Stimulated activated CD4-positive, alpha-beta T cell treated with anti-CD3 and anti-CD28 coated beads, Interleukin-4, amount 100 ng/mL, for 48 hours (primary cell): ENCODE data around the gene WASF3.
A peak's percentile ranks its signal among the peaks of the same experiment; 100 is the strongest.

Experiments
- DNase-seq, 2 donors: peaks; one replicate each; pipeline ENCODE4 v3.0.0-alpha.2; 2020; ENCODE audit warnings: low read depth in 2 of 2

The WASF3 gene

DNA sequence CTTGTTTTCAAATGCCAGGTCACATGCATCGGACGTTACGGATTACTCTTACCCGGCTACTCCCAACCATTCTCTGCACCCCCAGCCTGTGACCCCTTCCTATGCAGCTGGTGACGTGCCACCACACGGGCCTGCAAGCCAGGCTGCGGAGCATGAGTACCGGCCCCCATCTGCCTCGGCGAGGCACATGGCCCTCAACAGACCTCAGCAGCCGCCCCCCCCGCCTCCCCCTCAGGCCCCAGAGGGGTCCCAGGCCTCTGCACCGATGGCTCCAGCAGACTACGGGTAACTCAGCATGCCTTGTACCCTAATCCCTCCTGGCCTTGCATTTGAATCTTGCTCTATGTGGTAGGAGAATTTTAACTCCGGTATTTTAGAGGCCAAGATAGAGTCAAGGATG lies 123.6 kb downstream of the WASF3 start:
- DNase-seq, result no peak

GRCh38 chr13:26682606-26683005 lies 125.1 kb downstream of the WASF3 start:
- no peak for DNase-seq

GRCh38 chr13:26685606-26686005 lies 128.1 kb downstream of the WASF3 start:
- no peak for DNase-seq

DNA sequence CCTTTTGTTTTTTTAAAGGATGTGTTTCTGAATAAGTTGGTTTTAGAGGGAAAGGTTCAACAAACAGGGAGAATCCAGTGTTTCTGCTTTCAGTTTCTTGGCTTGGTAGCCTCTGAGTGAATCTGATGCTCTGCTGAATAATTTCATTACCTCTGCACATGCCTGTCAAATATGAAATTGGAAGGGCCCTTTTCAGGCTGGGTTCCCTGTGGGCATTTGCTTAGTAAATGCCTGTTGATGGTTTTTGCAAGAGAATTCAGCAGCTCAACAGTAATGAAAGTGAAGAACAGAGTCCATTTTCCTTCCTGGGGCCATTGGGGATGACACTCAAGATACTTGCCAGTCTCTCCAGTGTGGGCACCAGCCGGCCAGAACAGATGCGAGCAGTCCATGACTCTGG lies 128.8 kb downstream of the WASF3 start:
- DNase-seq, result no peak

DNA sequence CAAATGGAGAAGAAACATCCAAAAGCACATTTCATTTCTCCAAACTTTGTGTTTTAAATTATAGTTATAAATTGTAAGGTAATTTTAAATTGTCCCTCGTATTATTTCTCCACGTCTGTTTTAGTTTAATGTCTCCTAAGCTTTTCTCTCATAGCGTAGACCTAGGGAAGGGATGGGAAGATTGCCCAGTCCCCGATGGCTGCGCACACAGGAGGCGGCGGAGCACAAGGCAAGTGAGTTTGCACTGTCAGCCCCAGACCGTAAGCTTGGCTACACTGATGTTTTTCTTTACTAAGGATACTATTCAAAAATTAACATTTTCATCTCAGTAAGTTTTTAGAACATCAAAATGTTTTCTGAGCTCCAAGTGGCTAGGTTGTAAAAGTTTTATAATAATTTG lies 130.8 kb downstream of the WASF3 start:
- DNase-seq, result no peak

DNA sequence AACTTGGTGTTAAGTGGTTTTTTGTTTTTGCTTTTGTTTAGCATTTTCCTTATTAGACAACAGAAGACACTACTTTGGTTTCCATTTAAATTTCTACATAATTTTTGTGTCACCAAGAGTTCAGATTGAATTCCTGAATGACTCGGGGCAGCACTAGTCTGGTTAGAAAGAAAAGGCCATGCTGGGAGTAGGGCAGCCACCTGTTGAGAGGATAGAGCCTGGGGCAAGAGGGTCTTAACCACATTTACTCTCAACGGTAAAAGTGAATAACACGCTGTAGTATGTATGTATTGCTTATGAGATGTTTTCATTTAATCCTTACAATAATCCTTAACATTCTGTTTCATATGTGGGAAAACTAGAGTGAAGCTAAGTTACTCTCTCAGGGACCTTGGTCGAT lies 131.5 kb downstream of the WASF3 start:
- no peak for DNase-seq

- DNase-seq, result no peak
These were observed 136.4 kb downstream of the WASF3 start for GRCh38 chr13:26693749-26694463.

DNA sequence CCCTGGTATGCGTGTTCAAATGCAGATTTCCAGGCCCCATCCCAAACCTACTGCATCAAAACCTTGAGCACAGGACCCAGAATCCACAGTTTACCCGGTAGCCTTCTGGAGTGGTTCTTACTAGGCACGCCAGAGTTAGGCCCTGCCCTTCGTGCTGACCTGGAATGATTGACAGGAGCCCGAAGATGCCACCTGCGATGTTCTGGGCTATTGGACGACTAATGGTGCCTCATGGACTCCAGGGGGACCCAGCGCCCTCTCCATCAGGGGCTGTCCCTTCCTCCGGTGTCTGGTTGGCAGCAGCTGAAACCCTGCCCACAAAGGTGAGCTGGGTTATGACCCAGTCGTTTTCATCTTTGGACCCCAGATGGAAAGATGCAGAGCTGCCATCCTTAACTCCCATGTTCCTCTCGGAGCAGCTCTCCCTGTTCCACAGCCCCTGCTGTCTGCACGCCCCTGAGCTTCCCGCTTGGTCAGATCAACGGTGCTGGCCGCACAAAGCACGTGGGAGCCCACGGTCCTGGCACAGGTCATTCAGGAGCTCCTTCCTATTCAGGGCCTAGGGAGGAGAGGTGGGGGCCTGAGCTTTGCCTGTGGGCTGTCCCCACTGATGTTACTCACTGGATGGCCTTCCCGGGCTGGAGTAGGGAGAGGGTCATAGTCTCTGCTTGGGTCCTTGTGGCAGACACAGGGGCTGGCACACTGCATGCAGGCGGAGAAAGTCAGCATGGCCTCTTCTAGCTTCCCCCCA lies 137.3 kb downstream of the WASF3 start:
- no peak for DNase-seq

DNA sequence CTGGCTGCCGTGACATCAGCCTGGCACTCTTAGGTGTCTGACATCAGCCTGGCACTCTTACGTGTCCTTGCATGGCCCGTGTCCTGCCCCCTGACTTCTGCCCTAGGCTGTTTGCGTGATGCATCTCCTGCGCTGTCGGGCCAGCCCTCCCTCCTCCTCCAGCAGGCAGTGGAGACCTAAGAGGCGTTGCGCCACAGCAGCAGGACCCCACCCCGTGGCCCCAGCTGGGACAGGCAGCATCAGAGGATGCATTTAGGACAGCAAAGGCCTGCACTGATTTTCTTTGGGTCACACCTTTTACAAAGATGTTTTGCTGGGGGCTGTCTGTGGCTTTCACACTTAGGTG lies 137.8 kb downstream of the WASF3 start:
- DNase-seq, result no peak

DNA sequence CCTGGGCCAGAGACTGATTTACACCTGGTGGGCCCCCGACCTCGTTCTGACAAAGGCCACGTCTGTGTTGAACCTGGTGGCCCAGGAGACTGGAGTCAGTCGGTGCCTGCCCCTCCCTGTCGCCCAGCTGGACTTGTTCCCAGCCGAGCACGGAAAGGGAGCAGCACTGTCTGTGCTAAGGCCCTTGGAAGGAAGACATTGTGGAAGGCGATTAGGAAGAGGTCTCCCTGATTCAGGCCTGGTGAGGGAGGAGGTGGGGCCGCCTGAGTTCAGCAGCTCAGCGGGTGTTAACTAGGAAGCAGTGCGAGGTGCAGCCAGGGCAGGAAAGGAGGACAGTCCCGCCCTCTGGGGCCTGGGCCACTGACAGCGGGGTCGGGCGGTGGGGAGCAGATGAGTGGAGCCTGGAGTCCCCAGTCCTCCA lies 138.4 kb downstream of the WASF3 start:
- DNase-seq, result no peak

- DNase-seq, result no peak
These were observed 139.8 kb downstream of the WASF3 start for GRCh38 chr13:26697069-26697955.

DNA sequence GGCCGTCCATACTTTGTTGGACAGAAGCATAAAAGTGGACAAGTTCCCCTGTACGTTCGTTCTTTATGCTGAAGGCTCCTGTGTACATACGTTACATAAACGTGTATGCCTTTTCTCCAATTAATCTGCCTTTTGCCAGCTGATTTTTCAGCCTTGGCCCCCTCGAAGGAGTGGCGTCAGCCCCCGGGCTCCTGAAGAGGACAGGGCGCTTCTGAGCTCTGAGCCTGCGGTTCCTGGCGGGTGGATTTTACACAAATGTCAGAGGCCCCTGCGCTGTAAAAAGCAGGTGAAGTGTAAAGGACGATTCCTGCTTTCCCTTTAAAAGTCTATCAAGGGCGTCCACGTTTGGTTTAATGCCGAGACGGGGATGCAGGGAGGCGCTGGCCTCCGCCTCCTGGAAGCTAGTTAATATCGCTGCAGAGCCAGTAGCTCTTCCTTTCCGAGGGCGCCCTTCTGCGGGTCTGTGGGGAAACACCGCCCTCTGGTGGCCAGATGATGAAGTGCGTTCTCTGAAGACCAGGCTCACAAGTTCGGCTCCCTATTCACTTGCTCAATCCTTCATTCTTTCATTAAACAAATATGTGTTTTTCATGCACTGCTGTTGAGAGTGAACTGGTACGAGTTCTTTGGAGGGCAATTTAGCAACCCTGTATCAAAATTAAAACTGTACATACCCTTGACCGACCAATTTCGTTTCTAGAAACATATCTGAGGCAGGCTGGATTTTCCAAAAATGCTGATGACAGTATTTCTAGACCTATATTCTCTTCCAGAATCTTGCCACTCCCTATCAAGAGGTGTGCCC lies 141.1 kb downstream of the WASF3 start:
- peak; percentile 59 to 77 for DNase-seq

DNA sequence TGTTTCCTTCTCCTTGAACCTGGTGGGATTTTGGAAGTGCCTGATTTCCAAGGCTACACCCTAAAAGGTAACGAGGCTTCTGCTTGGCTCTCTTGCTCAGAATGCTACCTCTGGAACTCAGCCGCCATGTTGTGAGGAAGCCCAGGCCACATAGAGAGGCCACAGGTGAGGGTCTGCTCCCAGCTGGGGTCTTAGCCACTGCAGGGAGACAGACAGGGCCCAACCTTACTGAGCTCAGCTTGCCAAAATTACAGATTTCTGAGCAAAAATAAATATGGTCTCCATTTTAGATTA lies 141.7 kb downstream of the WASF3 start:
- DNase-seq, result no peak

DNA sequence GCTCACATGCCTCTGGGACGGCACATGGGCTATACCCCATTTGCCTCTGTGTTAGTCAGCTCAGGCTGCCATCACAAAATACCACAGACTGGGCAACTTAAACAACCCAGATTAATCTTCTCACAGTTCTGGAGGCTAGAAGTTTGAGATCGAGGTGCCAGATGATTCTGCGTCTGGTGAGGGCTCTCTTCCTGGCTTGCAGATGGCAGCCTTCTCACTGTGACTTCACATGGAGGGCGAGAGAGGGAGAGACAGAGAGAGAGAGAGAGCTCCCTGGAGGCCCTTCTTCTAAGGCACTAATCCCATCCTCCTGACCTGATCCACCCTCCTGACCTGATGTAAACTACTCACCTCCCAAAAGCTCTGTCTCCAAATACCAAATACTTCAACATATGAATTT lies 148.1 kb downstream of the WASF3 start:
- no peak for DNase-seq

- no peak for DNase-seq
These were observed 148.9 kb downstream of the WASF3 start for GRCh38 chr13:26706381-26706780.

GRCh38 chr13:26707122-26708006 lies 149.9 kb downstream of the WASF3 start:
- no peak for DNase-seq

DNA sequence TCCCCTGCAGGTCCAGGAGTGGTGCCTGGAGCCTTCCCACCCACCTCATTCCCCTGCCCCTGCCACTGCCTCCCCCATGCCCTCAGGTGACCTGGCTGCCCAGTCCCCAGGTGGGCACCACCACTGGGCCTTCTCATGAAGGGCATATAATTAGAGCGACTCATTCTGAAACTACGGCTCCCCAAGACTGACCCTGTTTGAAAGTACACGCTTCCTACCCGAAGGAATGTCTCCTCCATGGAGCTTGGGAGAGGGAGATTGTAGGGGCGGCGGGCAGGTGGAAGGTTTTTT lies 150.5 kb downstream of the WASF3 start:
- DNase-seq, result no peak

- DNase-seq, result no peak
These were observed 152.0 kb downstream of the WASF3 start for GRCh38 chr13:26709461-26709860.

DNA sequence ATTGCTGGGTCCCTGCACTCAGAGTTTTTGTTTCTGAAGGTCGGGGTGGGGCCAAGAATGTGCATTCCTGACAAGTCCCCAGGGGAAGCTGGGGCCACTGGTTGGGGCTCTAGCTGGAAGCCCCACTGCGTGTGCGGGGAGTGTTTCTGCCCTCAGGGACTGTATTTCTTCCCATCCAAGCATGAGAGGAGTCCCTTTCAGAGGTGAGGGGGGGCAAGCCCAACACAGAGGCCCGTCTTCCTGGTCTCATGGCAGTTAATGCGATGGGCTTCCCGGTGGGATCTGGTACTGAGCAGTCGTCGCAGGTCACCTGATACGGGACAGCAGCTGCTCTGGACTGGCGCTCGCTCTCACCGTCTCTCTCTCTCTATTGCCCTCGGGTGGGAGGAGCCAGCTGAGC lies 152.7 kb downstream of the WASF3 start:
- DNase-seq, result no peak

GRCh38 chr13:26711211-26711610 lies 153.7 kb downstream of the WASF3 start:
- DNase-seq, result no peak

- DNase-seq, result no peak
These were observed 155.9 kb downstream of the WASF3 start for GRCh38 chr13:26713341-26713740.
